GM10266 (cell line): ENCODE data around the gene TOGARAM2.

ENCODE experiments used
- DNase-seq: peaks from one replicate; pipeline ENCODE4 v3.0.0; 2012; ENCODE audit errors: extremely low spot score
- CTCF ChIP-seq: IDR thresholded peaks from 2 replicates; pipeline ENCODE4 v1.5.1; 2012; ENCODE audit warnings: mild to moderate bottlenecking, low read depth; ENCODE audit not compliant: control insufficient read depth, insufficient read depth; ENCODE audit errors: missing control alignments

TOGARAM2 gene

GRCh38 chr2:29023188-29023587 lies 42.1 kb downstream of the TOGARAM2 start:
- TF ChIP-seq CTCF = no peak
- no peak for DNase-seq

- TF ChIP-seq CTCF = no peak
- DNase-seq = no peak
Observed at GRCh38 chr2:29024882-29025430, 43.9 kb downstream of the TOGARAM2 start.

GRCh38 chr2:29025711-29026110 lies 44.6 kb downstream of the TOGARAM2 start:
- no peak for TF ChIP-seq CTCF
- no peak for DNase-seq

GRCh38 chr2:29031046-29031445 lies 49.9 kb downstream of the TOGARAM2 start:
- TF ChIP-seq CTCF = no peak
- DNase-seq = no peak

GRCh38 chr2:29032189-29032588 lies 51.1 kb downstream of the TOGARAM2 start:
- no peak for TF ChIP-seq CTCF
- DNase-seq = no peak

GRCh38 chr2:29033172-29033571 lies 52.1 kb downstream of the TOGARAM2 start:
- no peak for DNase-seq
- TF ChIP-seq CTCF = no peak

GRCh38 chr2:29033656-29034055 lies 52.6 kb downstream of the TOGARAM2 start:
- no peak for DNase-seq
- no peak for TF ChIP-seq CTCF
